GM18498 (cell line): Measurements from ENCODE around the gene PGBD5.
"Not testable (repeated sequence)": the region's sequence is repeated elsewhere in the genome, so short reads cannot be mapped to it uniquely, and the experiment has no call there.

Experiments used
- ATAC-seq: cut with Tn5 transposase; IDR thresholded peaks from one replicate; pipeline ENCODE4 v1.9.1; 2021; ENCODE audit warnings: mild to moderate bottlenecking, moderate library complexity; ENCODE audit not compliant: unreplicated experiment

The PGBD5 gene, protein sequence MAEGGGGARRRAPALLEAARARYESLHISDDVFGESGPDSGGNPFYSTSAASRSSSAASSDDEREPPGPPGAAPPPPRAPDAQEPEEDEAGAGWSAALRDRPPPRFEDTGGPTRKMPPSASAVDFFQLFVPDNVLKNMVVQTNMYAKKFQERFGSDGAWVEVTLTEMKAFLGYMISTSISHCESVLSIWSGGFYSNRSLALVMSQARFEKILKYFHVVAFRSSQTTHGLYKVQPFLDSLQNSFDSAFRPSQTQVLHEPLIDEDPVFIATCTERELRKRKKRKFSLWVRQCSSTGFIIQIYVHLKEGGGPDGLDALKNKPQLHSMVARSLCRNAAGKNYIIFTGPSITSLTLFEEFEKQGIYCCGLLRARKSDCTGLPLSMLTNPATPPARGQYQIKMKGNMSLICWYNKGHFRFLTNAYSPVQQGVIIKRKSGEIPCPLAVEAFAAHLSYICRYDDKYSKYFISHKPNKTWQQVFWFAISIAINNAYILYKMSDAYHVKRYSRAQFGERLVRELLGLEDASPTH

GRCh38 chr1:230426246-230427093 lies at the start of gene PGBD5:
PGBD5 (minus strand) TSS chr1:230426332; CDS start chr1:230425928, 404 bp downstream.
- peak; percentile 92 for ATAC-seq

DNA sequence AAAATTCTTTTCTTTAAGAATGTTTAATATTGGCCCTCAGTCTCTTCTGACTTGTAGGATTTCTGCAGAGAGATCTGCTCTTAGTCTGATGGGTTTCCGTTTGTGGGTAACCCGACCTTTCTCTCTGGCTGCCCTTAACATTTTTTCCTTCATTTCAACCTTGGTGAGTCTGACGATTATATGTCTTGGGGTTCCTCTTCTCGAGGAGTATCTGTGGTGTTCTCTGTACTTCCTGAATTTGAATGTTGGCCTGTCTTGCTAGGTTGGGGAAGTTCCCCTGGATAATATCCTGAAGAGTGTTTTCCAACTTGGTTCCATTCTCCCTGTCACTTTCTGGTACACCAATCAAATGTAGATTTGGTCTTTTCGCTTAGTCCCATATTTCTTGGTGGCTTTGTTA lies 48.8 kb upstream of the PGBD5 start:
- ATAC-seq: not testable (repeated sequence)

- ATAC-seq: not testable (repeated sequence)
Measured at GRCh38 chr1:230470750-230471149, 44.6 kb upstream of the PGBD5 start.

DNA sequence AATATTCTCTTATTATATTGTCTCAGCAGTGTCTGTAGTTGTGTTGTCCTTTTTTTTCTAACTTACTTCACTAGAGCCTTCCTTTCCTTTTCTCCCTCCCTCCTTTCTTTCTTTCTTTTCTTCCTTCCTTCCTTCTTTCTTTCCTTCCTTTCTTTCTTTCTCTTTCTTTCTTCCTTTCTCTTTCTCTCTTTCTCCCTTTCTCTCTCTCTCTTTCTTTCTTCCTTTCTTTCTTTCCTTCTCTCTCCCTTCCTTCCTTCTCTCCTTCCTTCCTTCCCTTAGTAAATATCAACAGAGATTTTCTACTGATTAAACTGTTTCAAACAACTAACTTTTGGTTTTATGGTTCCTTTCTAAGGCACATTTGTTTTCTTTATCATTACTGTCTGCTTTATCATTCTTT lies 43.1 kb upstream of the PGBD5 start:
- ATAC-seq: no peak

- no peak for ATAC-seq
Measured at GRCh38 chr1:230465691-230466090, 39.6 kb upstream of the PGBD5 start.

DNA sequence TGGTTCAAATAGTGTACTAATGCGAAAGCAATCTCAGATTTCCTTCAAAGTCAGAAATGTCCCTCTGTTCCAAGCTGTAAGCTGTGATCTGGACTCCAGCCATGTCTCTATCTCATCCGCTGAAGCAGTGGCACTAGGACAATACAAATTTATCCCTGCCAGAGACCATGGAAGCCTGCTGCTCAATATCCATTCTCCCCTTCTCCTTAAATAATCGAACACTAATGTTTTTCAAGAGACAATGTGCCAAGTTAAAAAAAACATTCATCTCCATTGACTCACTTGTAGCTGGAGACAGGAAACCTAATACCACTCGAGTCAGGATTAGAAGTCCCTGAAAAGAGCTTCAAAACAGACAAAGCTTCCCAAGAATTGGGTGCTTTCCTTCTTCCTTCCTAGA lies 38.5 kb upstream of the PGBD5 start:
- ATAC-seq: no peak

- no peak for ATAC-seq
Measured at GRCh38 chr1:230463760-230464159, 37.6 kb upstream of the PGBD5 start.

DNA sequence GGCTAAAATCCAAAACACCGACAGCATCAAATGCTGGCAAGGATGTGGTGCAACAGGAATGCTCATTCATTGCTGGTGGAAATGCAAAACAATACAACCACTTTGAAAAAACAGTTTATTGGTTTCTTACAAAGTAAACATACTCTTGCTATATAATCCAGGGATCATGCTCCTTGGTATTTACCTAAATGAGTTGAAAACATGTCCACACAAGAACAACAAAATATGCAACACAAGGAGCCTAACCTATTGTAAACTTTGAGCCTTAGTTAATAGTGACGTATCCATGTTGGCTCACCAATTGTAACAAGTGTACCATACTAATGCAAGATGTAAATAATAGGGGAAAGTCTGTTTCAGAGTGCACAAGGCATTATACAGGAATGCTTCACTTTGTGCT lies 37.2 kb upstream of the PGBD5 start:
- no peak for ATAC-seq

DNA sequence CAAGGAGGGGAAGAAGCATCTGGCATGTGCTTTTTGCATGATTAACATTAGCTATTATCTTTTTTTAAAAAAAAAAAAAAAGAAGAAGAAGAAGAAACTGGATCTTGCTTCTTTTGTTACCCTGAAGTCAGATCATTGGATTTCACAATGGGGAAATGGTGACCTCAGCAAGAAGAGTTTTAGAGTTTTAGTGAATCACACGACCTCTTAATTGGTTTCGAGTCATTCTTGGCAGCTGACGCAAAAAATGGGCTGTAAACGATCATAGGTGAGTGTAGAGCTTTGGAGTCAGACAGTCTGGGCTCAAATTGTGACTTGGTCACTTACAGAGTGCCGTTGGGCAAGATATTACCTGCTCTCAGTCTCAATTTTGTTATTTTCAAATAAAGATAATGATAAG lies 33.3 kb upstream of the PGBD5 start:
- no peak for ATAC-seq

DNA sequence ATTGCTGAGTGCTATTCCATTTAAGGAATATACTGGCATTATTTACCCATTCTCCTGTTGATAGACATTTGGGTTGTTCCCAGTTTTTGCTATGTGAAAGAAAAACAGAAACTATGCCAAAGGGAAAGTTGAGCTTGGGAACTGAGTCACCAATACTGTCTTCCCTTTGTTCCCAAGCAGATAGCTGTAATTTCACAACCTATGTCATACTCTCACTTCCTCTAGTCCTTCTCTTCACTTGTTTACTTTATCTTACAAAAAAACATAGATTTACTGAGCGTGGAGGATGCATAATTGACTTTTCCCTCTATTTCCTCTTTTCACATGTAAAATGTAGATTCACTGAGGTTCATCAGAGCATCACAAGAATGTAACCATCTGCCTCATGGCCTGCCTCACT lies 32.4 kb upstream of the PGBD5 start:
- ATAC-seq: no peak

DNA sequence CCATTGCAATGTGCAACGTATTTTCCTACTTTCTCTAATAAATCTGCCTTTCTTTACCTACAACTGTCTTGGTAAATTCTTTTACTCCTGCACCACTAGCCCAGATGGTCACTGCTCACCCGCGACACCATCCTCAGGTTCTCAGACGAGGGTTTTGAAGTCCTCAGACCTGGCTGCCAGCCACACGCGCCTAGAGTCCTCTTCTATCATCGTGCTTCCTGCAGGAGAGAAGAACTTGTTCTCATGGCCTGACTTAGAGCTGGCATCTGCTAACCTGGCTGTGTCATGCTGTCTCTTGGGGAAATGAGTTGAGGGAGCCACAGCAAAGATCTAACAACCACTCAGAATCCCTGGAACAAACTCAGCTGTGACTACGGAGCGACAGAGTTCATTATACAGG lies 30.3 kb upstream of the PGBD5 start:
- no peak for ATAC-seq

DNA sequence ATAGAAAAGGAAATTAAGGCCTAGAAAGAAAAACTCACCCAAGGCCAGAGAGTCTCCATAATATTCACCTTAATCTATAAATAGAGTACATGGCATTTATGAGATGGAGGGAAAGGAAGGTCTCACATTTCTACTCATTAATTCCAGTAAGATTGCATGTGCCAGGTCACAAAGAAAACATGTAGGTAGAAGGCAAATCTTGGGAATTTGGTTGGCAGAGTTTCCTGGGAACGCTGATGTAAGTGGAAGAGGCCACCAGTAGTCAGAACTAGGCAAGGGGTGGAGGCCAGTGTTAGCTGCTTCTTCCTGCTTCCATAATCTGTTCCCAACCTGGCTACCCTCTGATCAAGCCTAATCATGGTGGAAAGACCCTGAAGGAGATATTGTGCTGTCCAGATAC lies 29.2 kb upstream of the PGBD5 start:
- no peak for ATAC-seq

- no peak for ATAC-seq
Measured at GRCh38 chr1:230453377-230453776, 27.2 kb upstream of the PGBD5 start.

DNA sequence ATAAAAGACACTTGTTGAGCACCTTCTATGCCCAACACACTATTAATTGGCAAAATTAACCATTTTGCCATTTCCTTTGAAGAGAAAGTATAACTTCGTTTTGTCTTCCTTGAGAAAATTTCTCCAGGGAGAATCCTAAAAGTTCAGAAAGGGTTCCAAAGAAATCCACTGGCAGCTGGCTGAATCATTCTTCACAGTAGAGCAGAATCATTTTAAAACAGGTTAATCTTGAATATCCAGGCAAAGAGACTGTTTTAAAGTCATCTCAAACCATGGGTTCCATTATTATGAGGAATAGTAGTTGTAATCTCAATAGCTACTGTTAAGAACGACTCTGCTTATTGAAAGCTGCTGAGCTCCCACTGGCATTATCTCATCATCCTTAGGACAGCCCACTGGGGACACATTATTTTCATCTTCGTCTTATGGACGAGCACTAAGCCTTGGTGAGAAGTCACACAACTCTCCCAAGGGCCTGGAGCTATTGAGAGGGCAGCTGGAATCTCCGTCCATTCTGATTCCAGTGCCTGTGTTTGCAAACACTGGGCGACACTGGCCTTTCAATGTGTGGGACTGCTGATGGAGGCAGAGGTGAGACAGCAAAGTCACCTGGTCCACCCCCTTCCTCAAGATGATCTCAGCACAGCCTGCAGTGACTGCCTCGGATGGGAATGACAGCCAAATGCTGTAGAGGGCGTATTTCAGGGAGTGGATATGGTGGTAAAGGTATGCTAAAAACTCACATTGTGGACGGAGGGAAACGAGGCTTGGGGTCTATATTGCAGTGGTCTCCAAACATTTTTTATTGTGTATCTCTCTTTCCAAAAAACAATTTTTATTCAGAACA lies 15.3 kb upstream of the PGBD5 start:
- ATAC-seq: no peak

DNA sequence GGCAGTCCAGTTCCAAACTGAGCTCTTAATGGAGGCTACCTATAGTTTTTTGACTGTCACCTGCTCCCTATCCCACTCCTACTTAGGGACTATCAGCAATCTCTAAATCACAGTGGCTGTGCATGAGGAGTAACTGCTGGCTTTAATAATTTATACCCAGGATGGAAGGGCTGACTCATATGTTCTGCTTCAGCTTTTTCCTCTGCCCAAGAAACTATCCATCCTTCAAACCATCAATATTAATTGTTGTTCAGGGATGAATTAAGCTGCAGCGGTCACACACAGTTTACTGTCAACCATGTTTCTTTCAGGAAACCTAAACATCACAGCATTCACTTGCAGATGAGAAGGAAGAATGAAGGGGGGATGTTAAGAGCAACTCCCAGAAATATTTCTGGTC lies 9.0 kb upstream of the PGBD5 start:
- no peak for ATAC-seq

- ATAC-seq: no peak
Measured at GRCh38 chr1:230431527-230431926, 5.4 kb upstream of the PGBD5 start.

GRCh38 chr1:230430499-230430898 lies 4.4 kb upstream of the PGBD5 start:
- no peak for ATAC-seq

DNA sequence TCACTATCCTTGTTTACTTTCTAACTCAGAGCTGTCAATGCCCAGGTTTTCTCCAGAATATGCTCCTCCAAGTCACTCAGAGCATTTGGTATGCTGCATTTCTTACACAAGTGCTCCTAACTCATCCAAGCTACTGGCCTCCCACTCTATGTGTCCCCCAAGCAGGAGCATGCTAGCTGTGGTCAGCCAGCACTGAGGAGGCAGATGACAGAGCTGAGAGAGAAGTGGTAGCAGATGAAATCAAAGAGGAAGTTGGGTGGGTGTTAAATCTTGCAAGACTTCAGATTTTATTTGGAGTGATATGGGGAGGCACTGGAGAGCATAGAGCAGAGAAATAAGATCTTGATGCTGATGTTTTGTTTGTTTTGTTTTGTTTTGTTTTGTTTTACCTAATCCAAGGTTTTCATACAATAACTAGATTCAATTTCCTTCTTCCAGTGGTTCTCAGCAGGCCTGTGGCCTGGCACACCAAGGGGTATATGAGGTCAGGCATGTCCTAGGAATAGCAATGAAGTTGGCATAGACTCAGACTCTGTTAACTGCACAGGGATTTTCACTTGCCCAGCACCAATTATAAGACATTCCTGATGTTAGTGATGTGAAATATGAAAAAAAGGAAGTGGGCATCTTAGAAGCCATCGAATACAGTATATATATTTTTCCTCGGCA lies 3.1 kb upstream of the PGBD5 start:
- no peak for ATAC-seq

GRCh38 chr1:230427981-230428380 lies 1.8 kb upstream of the PGBD5 start:
- no peak for ATAC-seq

DNA sequence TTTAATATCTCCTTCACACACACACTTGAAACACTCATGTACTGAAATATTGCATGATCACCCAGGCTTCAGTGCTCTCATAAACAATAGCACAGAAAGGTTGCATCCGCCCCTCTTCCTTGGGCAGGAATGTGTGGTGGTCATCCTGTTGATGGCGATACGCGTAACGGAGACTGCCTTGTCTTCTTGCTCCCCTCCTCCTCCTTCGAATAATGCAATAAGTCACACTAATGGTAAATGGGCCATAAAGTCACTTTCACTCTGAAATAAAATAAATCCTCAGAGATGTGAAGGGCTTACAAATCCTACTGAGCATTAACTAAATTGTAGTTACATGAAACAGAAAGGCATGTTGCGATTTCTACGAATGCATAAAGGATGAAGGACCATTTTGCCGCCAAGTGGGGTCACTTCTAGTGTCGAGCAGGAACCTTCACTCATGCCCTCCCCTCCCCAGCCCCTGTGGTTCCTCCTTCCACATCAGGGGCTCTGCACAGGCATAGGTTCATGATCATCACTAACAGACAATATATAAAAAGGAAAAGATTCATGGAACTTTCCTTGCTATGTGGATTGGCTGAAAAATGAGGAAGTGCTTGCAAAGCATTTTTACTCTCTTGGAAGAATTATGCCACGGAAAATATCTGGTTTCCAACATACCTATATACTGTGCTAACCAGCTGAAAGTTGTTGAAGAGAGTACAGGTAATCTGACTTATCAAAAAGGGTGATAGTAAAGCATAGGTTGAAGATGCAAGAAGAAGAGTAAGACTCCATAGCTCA lies 1.2 kb upstream of the PGBD5 start:
- ATAC-seq: no peak
